Measurements from ENCODE around the gene EFNA4. TPM values are rescaled to one million over a fixed set of nuclear protein-coding genes. Genes with fewer than 3 reads are reported as not detected.

EFNA4 gene
- total RNA-seq, 1 donor from 2014 or later, result 7.4 TPM

DNA sequence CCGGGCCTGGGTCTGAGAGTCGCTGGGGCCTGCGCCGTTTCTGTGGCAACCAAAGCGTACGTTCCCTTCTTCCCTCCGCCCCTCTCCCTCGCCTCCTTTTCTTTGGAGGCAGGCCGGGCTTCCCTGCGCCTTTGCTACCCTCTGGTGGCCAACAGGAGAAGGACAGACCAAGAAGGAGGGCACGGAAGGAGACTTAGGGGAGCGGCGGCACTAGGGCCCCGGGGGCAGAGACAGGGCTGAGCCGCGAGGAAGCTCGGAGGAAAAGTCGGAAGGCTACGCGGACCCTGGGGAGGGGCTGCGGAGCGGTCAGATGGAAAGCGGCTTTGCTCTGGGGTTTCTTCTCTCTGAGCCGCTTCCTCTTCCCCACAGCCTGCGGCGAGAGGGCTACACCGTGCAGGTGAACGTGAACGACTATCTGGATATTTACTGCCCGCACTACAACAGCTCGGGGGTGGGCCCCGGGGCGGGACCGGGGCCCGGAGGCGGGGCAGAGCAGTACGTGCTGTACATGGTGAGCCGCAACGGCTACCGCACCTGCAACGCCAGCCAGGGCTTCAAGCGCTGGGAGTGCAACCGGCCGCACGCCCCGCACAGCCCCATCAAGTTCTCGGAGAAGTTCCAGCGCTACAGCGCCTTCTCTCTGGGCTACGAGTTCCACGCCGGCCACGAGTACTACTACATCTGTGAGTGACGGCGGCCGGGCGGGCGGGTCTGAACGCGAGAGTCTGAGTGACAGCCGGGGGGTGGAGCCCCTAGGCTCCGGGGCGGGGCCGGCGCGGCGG, 21.4 kb downstream of the EFNA4 start:
- TF ChIP-seq, protein P1, sequence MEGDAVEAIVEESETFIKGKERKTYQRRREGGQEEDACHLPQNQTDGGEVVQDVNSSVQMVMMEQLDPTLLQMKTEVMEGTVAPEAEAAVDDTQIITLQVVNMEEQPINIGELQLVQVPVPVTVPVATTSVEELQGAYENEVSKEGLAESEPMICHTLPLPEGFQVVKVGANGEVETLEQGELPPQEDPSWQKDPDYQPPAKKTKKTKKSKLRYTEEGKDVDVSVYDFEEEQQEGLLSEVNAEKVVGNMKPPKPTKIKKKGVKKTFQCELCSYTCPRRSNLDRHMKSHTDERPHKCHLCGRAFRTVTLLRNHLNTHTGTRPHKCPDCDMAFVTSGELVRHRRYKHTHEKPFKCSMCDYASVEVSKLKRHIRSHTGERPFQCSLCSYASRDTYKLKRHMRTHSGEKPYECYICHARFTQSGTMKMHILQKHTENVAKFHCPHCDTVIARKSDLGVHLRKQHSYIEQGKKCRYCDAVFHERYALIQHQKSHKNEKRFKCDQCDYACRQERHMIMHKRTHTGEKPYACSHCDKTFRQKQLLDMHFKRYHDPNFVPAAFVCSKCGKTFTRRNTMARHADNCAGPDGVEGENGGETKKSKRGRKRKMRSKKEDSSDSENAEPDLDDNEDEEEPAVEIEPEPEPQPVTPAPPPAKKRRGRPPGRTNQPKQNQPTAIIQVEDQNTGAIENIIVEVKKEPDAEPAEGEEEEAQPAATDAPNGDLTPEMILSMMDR (IDR thresholded peaks at IDR 0.05), result peak; percentile 90
- no peaks in the 10 kb centered on the region for H3K9me3 ChIP-seq
- peaks cover 54% of the 10 kb centered on the region for H3K4me1 ChIP-seq
- peaks cover 46% of the 10 kb centered on the region for H3K27me3 ChIP-seq (ENCODE audit: low read depth)
- H3K36me3 ChIP-seq, result no peaks in the 10 kb centered on the region
- peak; percentile 97 for DNase-seq
- intact Hi-C loops (cut with DNase I), result no loop called here
- peak; percentile 93 to 95 for ATAC-seq
- H3K27ac ChIP-seq, result peak overlapping the region; percentile 85
- H3K4me3 ChIP-seq, result peak overlapping the region; percentile 94

DNA sequence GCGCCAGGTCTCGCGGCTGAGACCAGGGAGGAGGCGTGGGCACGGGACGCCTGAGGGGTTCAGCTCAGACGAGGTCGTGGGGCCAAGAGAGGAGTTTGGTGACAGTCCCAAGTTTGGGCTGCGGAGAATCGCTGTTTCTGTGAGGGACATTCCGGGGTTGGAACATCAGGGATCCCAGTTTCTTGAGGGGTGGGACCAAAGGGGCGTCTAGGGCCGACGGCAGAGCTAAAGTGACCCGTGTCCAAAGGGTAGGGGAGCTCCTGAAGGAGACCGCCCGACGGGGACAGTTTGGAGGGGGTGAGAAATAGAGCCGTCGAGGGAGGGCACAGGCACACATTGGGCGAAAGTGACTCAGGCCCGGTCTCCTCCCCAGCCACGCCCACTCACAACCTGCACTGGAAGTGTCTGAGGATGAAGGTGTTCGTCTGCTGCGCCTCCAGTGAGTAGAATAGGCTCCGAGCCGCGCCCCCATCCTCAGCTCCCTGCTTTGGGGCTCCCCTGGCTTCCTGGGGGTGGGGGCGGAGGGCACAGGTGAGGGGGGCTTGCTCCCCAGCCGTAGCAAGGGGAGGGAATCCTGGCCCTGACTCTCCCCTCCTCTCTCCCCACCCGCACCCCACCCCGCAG, 22.1 kb downstream of the EFNA4 start:
- TF ChIP-seq, protein P1 (IDR thresholded peaks at IDR 0.05), result no peak
- Histone ChIP-seq H3K4me3 (peak overlapping the region; percentile 94), H3K27ac (peak overlapping the region; percentile 85), H3K36me3 (no peaks in the 10 kb centered on the region), H3K4me1 (peaks cover 47% of the 10 kb centered on the region), H3K27me3 (ENCODE audit: low read depth) (peaks cover 39% of the 10 kb centered on the region), H3K9me3 (no peaks in the 10 kb centered on the region)
- ATAC-seq (peak; percentile 50 to 73), DNase-seq (peak; percentile 80)
- intact Hi-C loops (cut with DNase I), result no loop called here

DNA sequence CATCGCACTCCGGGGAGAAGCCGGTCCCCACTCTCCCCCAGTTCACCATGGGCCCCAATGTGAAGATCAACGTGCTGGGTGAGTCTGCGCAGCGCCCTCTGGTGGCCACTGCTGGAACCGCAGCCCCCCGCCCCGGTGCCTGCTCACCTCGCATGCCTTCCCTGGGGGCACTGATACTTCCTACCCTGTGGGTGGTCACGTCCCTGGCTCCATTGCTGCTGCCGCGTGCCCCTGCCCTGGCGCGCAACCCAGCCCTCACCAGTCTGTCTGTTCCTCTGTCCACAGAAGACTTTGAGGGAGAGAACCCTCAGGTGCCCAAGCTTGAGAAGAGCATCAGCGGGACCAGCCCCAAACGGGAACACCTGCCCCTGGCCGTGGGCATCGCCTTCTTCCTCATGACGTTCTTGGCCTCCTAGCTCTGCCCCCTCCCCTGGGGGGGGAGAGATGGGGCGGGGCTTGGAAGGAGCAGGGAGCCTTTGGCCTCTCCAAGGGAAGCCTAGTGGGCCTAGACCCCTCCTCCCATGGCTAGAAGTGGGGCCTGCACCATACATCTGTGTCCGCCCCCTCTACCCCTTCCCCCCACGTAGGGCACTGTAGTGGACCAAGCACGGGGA, 22.7 kb downstream of the EFNA4 start:
- TF ChIP-seq, protein P1 (IDR thresholded peaks at IDR 0.05), result peak; percentile 100
- H3K27me3 ChIP-seq (ENCODE audit: low read depth), result peaks cover 33% of the 10 kb centered on the region
- no peaks in the 10 kb centered on the region for H3K36me3 ChIP-seq
- ATAC-seq, result peak; percentile 50 to 72
- peaks cover 42% of the 10 kb centered on the region for H3K4me1 ChIP-seq
- intact Hi-C loops (cut with DNase I), result no loop called here
- H3K9me3 ChIP-seq, result no peaks in the 10 kb centered on the region
- peak; percentile 81 for DNase-seq
- peak overlapping the region; percentile 85 for H3K27ac ChIP-seq
- peak overlapping the region; percentile 94 for H3K4me3 ChIP-seq

DNA sequence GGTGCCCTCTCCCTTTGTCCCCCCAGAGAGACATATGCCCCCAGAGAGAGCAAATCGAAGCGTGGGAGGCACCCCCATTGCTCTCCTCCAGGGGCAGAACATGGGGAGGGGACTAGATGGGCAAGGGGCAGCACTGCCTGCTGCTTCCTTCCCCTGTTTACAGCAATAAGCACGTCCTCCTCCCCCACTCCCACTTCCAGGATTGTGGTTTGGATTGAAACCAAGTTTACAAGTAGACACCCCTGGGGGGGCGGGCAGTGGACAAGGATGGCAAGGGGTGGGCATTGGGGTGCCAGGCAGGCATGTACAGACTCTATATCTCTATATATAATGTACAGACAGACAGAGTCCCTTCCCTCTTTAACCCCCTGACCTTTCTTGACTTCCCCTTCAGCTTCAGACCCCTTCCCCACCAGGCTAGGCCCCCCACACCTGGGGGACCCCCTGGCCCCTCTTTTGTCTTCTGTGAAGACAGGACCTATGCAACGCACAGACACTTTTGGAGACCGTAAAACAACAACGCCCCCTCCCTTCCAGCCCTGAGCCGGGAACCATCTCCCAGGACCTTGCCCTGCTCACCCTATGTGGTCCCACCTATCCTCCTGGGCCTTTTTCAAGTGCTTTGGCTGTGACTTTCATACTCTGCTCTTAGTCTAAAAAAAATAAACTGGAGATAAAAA, 23.5 kb downstream of the EFNA4 start:
- Histone ChIP-seq H3K4me1 (peaks cover 40% of the 10 kb centered on the region), H3K4me3 (no peak overlapping the region), H3K27ac (no peak overlapping the region), H3K27me3 (ENCODE audit: low read depth) (peaks cover 25% of the 10 kb centered on the region), H3K36me3 (no peaks in the 10 kb centered on the region), H3K9me3 (no peaks in the 10 kb centered on the region)
- TF ChIP-seq, protein P1 (IDR thresholded peaks at IDR 0.05), result no peak
- ATAC-seq (no peak), DNase-seq (no peak)
- intact Hi-C loops (cut with DNase I), result no loop called here
